Activated CD4-positive, alpha-beta T cell treated with anti-CD3 and anti-CD28 coated beads, Interleukin-2, amount 10 ng/mL, durations not matched to agents 7 days and 5 days (primary cell): ENCODE results near the gene ADCYAP1. TPM values are rescaled to one million over a fixed set of nuclear protein-coding genes. Genes with fewer than 3 reads are reported as not detected.
A peak's percentile ranks its signal among the peaks of the same experiment; 100 is the strongest.

Experiments
- CTCF ChIA-PET: fragments of 350-600 bp; sonication (Branson Sonifier 250); formaldehyde crosslinking; loops from one replicate; lab custom pipeline; 2021; ENCODE audit warnings: antibody characterized with exemption; lab: Charles Lee
- POLR2A ChIA-PET: fragments of 350-600 bp; sonication (Branson Sonifier 250); formaldehyde crosslinking; loops from one replicate; lab custom pipeline; 2021; ENCODE audit warnings: antibody characterized with exemption; lab: Charles Lee
- DNase-seq: peaks from one replicate; pipeline ENCODE4 v3.0.0-alpha.2; 2020
- H3K27ac Mint-ChIP-seq: one replicate; pipeline ENCODE4 v1.8.0; 2021; ENCODE audit warnings: mild to moderate bottlenecking, moderate library complexity, mixed read lengths
- H3K27me3 Mint-ChIP-seq: one replicate; pipeline ENCODE4 v1.8.0; 2021; ENCODE audit warnings: mixed read lengths
- H3K36me3 Mint-ChIP-seq: one replicate; pipeline ENCODE4 v1.8.0; 2021; ENCODE audit warnings: low read depth, mixed read lengths
- H3K4me1 Mint-ChIP-seq: one replicate; pipeline ENCODE4 v1.8.0; 2021; ENCODE audit warnings: mixed read lengths
- H3K4me3 Mint-ChIP-seq: one replicate; pipeline ENCODE4 v1.8.0; 2021; ENCODE audit warnings: mild to moderate bottlenecking, moderate library complexity, mixed read lengths
- H3K9me3 Mint-ChIP-seq: one replicate; pipeline ENCODE4 v1.8.0; 2021; ENCODE audit warnings: mixed read lengths
- total RNA-seq, 2 experiments: library from RNA; stranded (reverse); gene quantifications; one replicate each; pipeline ENCODE4 v1.2.3, GENCODE V29; 2021

ADCYAP1 gene
- total RNA-seq, 2 experiments from 2014 or later = not detected

- DNase-seq = peak; percentile 59
- ChIA-PET POLR2A (no interaction called here), CTCF (no interaction called here)
- H3K36me3 Mint-ChIP-seq = peaks cover 6% of the 10 kb centered on the region
- peak overlapping the region; percentile 21 for H3K27ac Mint-ChIP-seq
- H3K9me3 Mint-ChIP-seq = peaks cover 5% of the 10 kb centered on the region
- H3K4me3 Mint-ChIP-seq = peak overlapping the region; percentile 14
- peaks cover 72% of the 10 kb centered on the region for H3K27me3 Mint-ChIP-seq
- H3K4me1 Mint-ChIP-seq = peaks cover 14% of the 10 kb centered on the region
Observed at GRCh38 chr18:903701-904100, 970 bp upstream of the ADCYAP1 start.

DNA sequence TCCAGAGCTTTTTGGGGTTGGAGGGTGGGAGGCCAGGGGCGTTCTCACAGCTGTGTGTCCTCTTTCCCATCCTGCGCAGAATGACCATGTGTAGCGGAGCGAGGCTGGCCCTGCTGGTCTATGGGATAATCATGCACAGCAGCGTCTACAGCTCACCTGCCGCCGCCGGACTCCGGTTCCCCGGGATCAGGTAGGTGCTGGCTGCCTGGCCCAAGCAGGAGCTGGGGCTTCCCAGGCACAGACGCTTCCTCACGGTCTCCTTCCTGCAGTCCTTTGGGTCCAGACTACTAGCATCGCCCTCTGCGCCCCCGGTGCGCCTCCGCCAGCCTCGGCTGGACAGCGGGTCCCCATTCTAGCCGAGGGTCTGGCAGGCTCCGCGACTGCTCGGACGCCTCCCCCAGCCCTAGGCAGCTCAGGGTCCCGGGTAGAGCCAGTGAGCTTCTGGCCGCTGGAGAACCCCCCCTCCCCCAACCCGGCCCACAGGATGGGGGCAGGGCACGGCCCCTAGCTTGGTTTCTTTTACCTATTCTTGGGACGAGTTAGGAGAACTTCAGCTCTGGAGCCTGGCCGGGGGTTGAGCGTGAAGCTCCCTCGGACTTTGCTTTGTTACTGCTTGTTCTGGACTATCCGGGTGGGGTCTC is 756 bp downstream of the ADCYAP1 start:
- no peak overlapping the region for H3K4me3 Mint-ChIP-seq
- peaks cover 17% of the 10 kb centered on the region for H3K4me1 Mint-ChIP-seq
- no peak for DNase-seq
- H3K27ac Mint-ChIP-seq = no peak overlapping the region
- ChIA-PET POLR2A (no interaction called here), CTCF (interaction anchor here (0.6 kb wide), 2 partner anchors 26 to 54 kb away, joined by 3 to 4 read pairs; no protein-coding TSS in a partner anchor)
- peaks cover 6% of the 10 kb centered on the region for H3K36me3 Mint-ChIP-seq
- peaks cover 5% of the 10 kb centered on the region for H3K9me3 Mint-ChIP-seq
- H3K27me3 Mint-ChIP-seq = peaks cover 79% of the 10 kb centered on the region

DNA sequence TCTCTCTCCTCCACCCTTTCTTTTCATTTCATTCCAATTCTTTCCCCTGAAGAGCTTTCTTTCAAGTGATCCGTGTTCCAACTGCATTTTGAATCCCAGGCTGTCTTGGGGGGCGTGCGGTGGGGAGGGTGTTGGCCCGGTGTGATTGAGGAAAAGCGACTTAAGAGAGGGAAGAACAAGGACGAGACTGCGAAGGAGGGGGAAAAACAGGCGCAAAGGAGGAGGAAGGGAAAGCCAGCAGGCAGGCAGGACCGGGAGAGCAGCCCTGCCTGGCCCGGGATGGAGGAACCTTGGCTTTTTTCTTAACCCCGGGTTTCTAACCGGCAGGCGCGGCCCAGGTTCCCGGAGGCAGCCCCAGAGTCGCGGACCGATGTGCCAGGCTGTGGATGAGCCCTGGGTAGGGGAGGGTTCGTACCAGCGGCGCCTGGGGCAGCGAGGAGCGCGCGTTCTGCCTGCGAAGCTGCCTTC is 1.3 kb downstream of the ADCYAP1 start:
- Mint-ChIP-seq H3K27me3 (peaks cover 79% of the 10 kb centered on the region), H3K9me3 (peaks cover 5% of the 10 kb centered on the region), H3K36me3 (peaks cover 6% of the 10 kb centered on the region), H3K4me1 (peaks cover 17% of the 10 kb centered on the region), H3K27ac (no peak overlapping the region), H3K4me3 (no peak overlapping the region)
- no peak for DNase-seq
- POLR2A ChIA-PET = no interaction called here
- CTCF ChIA-PET = interaction anchor here (0.6 kb wide), 2 partner anchors 25 to 53 kb away, joined by 3 to 4 read pairs; no protein-coding TSS in a partner anchor

DNA sequence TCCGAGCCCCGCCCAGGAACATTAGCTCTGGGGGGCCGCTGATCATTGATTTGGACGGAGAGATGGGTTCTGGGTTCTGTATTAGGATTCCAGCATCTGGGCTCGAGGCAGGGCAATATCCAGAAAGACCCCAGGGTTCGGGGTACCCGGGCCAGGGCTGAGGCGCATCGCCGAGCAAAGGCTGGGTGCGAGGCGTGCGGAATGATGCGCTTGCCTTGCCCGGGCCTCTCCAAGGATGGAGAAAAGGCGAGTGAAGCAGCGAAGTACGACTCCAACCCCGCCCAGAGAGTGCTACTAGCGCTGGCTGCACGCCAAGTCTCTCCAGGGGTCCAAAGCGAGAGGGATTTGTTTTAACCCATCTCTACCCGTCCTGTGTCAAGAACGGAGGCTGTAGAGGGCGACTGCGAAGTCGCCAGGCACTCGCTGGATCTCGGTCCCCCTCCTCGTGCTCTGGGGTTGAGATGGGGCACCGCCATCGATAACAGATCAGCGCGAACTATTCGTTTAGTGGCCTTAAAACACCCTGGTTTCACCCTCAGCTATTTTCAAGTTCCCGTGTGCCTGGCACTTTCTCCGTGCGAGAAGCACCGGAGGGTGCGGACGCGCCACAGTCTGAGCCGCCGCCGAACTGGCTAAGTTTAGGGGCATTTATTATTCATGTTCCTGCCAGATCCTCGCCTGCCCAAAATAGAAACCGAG is 1.9 kb downstream of the ADCYAP1 start:
- Mint-ChIP-seq H3K4me3 (peak overlapping the region; percentile 22), H3K36me3 (peaks cover 6% of the 10 kb centered on the region), H3K27ac (no peak overlapping the region), H3K4me1 (peaks cover 17% of the 10 kb centered on the region), H3K27me3 (peaks cover 82% of the 10 kb centered on the region), H3K9me3 (peaks cover 5% of the 10 kb centered on the region)
- DNase-seq = no peak
- CTCF ChIA-PET = no interaction called here
- POLR2A ChIA-PET = no interaction called here

GRCh38 chr18:907115-907884 is 2.6 kb downstream of the ADCYAP1 start:
- H3K27ac Mint-ChIP-seq = no peak overlapping the region
- DNase-seq = no peak
- ChIA-PET POLR2A (no interaction called here), CTCF (no interaction called here)
- peak overlapping the region; percentile 63 for H3K4me3 Mint-ChIP-seq
- peaks cover 6% of the 10 kb centered on the region for H3K36me3 Mint-ChIP-seq
- H3K4me1 Mint-ChIP-seq = peaks cover 17% of the 10 kb centered on the region
- peaks cover 5% of the 10 kb centered on the region for H3K9me3 Mint-ChIP-seq
- peaks cover 83% of the 10 kb centered on the region for H3K27me3 Mint-ChIP-seq

GRCh38 chr18:907885-908757 is 3.5 kb downstream of the ADCYAP1 start:
- Mint-ChIP-seq H3K36me3 (peaks cover 6% of the 10 kb centered on the region), H3K27me3 (peaks cover 81% of the 10 kb centered on the region), H3K9me3 (peaks cover 5% of the 10 kb centered on the region), H3K4me3 (peak overlapping the region; percentile 63), H3K27ac (no peak overlapping the region), H3K4me1 (peaks cover 17% of the 10 kb centered on the region)
- DNase-seq = no peak
- ChIA-PET CTCF (no interaction called here), POLR2A (no interaction called here)

DNA sequence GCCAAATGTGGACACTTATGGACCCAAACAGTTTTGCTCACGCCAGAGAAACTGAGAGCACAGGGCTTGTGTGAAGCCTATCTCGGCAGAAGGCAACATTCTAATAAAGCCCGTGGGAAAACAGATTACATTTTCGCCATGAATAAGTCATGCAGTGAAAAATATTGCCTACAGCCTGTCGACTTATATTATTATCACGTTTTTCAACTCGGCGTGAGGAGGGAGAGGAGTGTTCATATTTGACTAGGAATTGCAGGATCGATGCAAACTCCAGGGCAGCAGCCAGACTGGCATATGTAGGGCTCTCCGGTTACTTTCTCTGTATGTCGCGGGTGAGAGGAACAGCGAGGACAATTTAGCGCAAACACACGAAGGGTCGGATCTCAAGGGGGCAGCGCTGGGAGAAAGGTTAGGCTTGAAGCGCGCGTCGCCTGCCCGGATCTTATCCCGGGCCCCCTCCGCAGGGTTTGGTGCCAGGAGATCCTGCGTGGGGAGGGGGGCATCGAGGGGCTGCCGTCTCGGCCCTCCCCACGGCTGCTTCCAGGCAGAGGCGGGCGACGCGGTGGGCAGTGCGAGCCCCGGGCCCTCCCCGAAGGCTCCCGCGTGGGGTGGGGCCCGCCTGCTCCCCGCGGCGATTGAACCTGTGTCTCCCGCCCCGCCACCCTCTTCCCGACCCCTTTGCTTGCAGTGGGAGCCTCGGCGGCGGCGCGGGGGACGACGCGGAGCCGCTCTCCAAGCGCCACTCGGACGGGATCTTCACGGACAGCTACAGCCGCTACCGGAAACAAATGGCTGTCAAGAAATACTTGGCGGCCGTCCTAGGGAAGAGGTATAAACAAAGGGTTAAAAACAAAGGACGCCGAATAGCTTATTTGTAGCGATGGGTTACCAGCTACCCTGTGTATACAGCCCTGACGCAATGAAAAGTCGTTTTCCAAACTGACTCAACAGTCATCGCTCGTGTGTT is 4.4 kb downstream of the ADCYAP1 start:
- peaks cover 3% of the 10 kb centered on the region for H3K9me3 Mint-ChIP-seq
- ChIA-PET CTCF (no interaction called here), POLR2A (no interaction called here)
- peak overlapping the region; percentile 63 for H3K4me3 Mint-ChIP-seq
- H3K27ac Mint-ChIP-seq = no peak overlapping the region
- H3K4me1 Mint-ChIP-seq = peaks cover 17% of the 10 kb centered on the region
- DNase-seq = no peak
- H3K27me3 Mint-ChIP-seq = peaks cover 80% of the 10 kb centered on the region
- H3K36me3 Mint-ChIP-seq = peaks cover 5% of the 10 kb centered on the region

DNA sequence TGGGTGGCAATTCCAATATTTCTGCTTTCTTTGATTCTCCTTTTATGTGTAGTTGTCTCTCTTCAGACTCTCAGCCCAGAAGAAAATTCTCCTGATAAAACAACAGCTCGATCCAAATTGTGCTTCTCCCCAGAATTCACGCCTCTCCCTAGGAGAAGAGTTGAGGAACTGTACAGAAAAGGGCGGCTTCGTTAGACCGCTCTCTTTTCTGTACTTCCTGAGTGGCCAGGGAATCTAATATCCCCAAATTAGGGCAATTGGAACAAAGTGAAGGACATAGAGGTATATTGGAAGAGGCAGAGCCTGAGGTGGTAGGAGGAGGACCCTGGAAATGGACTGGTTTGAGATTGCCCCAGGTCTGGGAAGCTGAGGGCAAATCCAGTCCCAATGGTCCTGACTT is 5.6 kb downstream of the ADCYAP1 start:
- POLR2A ChIA-PET = no interaction called here
- Mint-ChIP-seq H3K4me3 (no peak overlapping the region), H3K9me3 (no peaks in the 10 kb centered on the region), H3K27ac (no peak overlapping the region), H3K27me3 (peaks cover 75% of the 10 kb centered on the region), H3K4me1 (peaks cover 13% of the 10 kb centered on the region), H3K36me3 (no peaks in the 10 kb centered on the region)
- CTCF ChIA-PET = interaction anchor here (0.7 kb wide), 1 partner anchor 23 kb away, joined by 4 read pairs; no protein-coding TSS in a partner anchor
- DNase-seq = no peak

- peaks cover 13% of the 10 kb centered on the region for H3K4me1 Mint-ChIP-seq
- no peak overlapping the region for H3K4me3 Mint-ChIP-seq
- peaks cover 71% of the 10 kb centered on the region for H3K27me3 Mint-ChIP-seq
- H3K36me3 Mint-ChIP-seq = no peaks in the 10 kb centered on the region
- ChIA-PET POLR2A (no interaction called here), CTCF (no interaction called here)
- DNase-seq = no peak
- no peak overlapping the region for H3K27ac Mint-ChIP-seq
- H3K9me3 Mint-ChIP-seq = no peaks in the 10 kb centered on the region
Observed at GRCh38 chr18:911025-911424, 6.4 kb downstream of the ADCYAP1 start.

DNA sequence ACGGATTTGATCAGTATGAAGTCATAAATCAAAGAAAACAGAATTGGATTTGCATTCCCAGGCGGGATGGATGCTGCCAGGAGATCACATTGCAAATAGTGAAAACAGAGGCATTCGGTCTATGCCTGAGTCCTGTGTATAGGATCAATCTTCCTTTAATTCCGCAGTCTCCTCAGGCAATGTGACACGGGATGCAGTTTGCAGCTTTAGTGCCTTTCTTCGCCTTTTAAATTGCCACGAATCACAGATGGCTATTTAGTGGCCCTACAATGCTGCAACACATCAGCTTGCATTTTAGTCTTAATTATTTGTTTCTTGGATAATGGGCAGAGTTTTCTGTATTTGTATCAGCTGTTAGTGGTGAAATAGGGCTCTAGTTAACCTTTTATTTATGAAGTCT is 6.8 kb downstream of the ADCYAP1 start:
- CTCF ChIA-PET = interaction anchor here (0.7 kb wide), 1 partner anchor 10 kb away, joined by 3 read pairs; no protein-coding TSS in a partner anchor
- Mint-ChIP-seq H3K9me3 (no peaks in the 10 kb centered on the region), H3K36me3 (no peaks in the 10 kb centered on the region), H3K27ac (no peak overlapping the region), H3K4me3 (no peak overlapping the region), H3K27me3 (peaks cover 67% of the 10 kb centered on the region), H3K4me1 (peaks cover 11% of the 10 kb centered on the region)
- DNase-seq = no peak
- POLR2A ChIA-PET = no interaction called here

DNA sequence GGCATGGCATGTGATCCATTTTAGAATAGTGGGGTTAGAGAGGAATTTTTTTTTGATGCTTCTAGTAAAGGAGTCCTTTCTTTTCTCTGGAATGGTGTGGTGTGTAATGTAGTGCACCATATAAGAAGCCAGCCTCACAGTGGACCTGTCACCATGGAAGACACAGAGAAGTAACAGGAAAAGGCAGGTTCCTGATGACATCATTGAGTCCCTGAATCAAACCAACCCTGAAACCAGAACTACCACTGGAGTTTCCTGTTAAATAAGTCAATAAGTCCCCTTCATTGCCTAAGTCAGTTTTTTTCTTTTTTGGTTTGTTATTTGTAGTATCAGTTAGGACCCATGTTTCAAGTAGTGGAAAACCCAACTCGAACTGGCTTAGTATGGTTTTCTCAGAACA is 11.9 kb downstream of the ADCYAP1 start:
- Mint-ChIP-seq H3K4me1 (no peaks in the 10 kb centered on the region), H3K36me3 (no peaks in the 10 kb centered on the region), H3K4me3 (no peak overlapping the region), H3K9me3 (no peaks in the 10 kb centered on the region), H3K27me3 (peaks cover 35% of the 10 kb centered on the region), H3K27ac (no peak overlapping the region)
- DNase-seq = no peak
- CTCF ChIA-PET = no interaction called here
- POLR2A ChIA-PET = no interaction called here
